ENCODE results near the gene UQCC5. TPM values are rescaled to one million over a fixed set of nuclear protein-coding genes. Genes with fewer than 3 reads are reported as not detected.

UQCC5 gene
- total RNA-seq, 2 donors from 2014 or later: 0.78 to 7.3 TPM

DNA sequence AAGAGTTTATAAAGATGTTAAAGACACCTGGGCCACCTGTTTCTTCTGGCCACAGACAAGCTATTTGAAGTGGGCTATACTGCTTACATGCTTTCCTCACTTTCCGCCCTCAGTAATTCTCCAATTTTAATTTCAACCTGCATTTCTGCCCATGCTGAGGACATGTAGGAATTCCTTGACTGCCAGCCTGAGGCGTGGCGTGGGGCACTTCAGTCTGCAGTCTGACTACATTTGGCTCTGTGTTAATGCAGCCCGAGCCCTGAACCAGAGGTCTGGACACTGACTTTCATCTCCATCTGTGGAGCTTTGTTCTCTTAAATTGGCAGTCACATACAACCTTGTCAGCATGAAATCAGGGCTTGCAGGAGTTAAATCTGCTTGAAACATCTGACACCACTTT, 8.5 kb downstream of the UQCC5 start:
- DNase-seq: no peak
- H3K36me3 ChIP-seq (replicated peaks in 1 of 2; ENCODE audit: insufficient read depth in 1 of 2, low read depth in 2 of 2): peaks cover 0 to 6% of the 10 kb centered on the region in 2 donors
- ATAC-seq: no peak
- no peak for TF ChIP-seq POLR2A (IDR thresholded peaks at IDR 0.05)
- TF ChIP-seq, protein P1, sequence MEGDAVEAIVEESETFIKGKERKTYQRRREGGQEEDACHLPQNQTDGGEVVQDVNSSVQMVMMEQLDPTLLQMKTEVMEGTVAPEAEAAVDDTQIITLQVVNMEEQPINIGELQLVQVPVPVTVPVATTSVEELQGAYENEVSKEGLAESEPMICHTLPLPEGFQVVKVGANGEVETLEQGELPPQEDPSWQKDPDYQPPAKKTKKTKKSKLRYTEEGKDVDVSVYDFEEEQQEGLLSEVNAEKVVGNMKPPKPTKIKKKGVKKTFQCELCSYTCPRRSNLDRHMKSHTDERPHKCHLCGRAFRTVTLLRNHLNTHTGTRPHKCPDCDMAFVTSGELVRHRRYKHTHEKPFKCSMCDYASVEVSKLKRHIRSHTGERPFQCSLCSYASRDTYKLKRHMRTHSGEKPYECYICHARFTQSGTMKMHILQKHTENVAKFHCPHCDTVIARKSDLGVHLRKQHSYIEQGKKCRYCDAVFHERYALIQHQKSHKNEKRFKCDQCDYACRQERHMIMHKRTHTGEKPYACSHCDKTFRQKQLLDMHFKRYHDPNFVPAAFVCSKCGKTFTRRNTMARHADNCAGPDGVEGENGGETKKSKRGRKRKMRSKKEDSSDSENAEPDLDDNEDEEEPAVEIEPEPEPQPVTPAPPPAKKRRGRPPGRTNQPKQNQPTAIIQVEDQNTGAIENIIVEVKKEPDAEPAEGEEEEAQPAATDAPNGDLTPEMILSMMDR (IDR thresholded peaks at IDR 0.05): no peak
- H3K4me3 ChIP-seq: no peak overlapping the region
- intact Hi-C loops (cut with DNase I): no loop called here
- H3K4me1 ChIP-seq: peaks cover 4% of the 10 kb centered on the region
- H3K27ac ChIP-seq: no peak overlapping the region
- H3K9me3 ChIP-seq: no peaks in the 10 kb centered on the region
- WGBS, 2 donors: 85 to 88% methylated on average over 4 of the region's 4 CpGs
- H3K27me3 ChIP-seq: no peaks in the 10 kb centered on the region

DNA sequence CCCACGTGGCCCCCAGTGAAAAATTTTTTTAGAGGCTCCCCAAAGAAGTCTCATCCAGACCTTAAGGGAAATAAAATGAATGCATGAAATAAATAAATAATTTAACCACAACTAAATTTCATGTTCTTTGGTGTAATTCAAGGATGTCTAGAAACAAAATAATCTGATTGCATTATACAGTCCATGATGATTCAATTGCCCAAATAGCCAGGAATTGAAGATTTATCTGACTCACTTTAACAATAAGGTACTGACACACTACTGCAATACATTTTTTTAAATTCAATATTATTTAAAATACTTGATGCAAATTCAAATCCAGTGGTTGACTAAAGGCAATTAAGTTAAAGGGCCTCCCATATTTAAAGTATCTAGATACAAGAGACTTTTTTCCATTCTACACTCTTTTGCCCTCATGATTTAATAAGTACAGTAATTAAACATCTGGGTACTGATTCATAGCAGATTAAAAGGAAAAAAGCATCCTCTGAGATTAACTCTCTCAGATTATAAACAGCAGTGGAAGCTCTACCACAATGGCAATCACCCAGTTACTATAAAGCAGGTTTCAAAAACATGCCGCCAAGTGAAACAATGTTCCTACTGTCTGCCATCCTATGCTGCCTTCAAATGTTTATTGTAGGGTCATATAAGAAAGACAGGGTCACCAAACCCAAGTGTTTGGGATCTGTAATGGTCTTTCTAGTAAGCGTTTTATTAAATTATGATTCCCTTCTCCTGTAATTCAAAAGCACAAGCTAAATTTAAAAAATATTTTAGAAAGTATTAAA, 9.9 kb downstream of the UQCC5 start:
- no peaks in the 10 kb centered on the region for H3K9me3 ChIP-seq
- H3K36me3 ChIP-seq (replicated peaks in 1 of 2; ENCODE audit: insufficient read depth in 1 of 2, low read depth in 2 of 2): peaks cover 0 to 6% of the 10 kb centered on the region in 2 donors
- H3K4me3 ChIP-seq: no peak overlapping the region
- intact Hi-C loops (cut with DNase I): no loop called here
- no peaks in the 10 kb centered on the region for H3K4me1 ChIP-seq
- no peak overlapping the region for H3K27ac ChIP-seq
- no peak for ATAC-seq
- TF ChIP-seq, protein P1 (IDR thresholded peaks at IDR 0.05): no peak
- no peak for TF ChIP-seq POLR2A (IDR thresholded peaks at IDR 0.05)
- H3K27me3 ChIP-seq: no peaks in the 10 kb centered on the region
- WGBS, 2 donors: 83 to 88% methylated on average over 3 of the region's 3 CpGs
- no peak for DNase-seq

DNA sequence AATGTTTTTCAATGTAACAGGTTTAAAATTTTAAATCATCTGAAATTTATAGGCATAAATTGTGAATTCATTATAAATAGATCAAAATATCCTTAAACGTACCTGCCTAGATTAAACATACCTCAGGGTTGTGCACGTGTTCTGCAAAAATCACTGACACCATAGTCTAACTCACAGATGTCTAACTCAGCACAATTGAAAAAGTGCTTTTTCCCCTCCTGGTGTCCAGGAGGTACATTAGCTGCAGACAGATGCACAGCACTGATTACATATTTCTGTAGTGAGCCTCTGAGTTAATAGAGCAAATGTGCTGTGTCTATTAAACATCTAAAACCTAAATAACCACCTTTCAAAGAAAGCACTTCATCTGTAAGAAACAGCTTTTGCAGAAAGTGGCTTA, 10.7 kb downstream of the UQCC5 start:
- no peaks in the 10 kb centered on the region for H3K4me1 ChIP-seq
- DNase-seq: no peak
- H3K4me3 ChIP-seq: no peak overlapping the region
- peaks cover 0 to 8% of the 10 kb centered on the region in 2 donors for H3K36me3 ChIP-seq (replicated peaks in 1 of 2; ENCODE audit: insufficient read depth in 1 of 2, low read depth in 2 of 2)
- ATAC-seq: no peak
- no peaks in the 10 kb centered on the region for H3K9me3 ChIP-seq
- no peaks in the 10 kb centered on the region for H3K27me3 ChIP-seq
- H3K27ac ChIP-seq: no peak overlapping the region
- TF ChIP-seq POLR2A (IDR thresholded peaks at IDR 0.05): no peak
- TF ChIP-seq, protein P1 (IDR thresholded peaks at IDR 0.05): no peak
- 71 to 77% methylated on average over 2 of the region's 2 CpGs for WGBS, 2 donors
- intact Hi-C loops (cut with DNase I): no loop called here

DNA sequence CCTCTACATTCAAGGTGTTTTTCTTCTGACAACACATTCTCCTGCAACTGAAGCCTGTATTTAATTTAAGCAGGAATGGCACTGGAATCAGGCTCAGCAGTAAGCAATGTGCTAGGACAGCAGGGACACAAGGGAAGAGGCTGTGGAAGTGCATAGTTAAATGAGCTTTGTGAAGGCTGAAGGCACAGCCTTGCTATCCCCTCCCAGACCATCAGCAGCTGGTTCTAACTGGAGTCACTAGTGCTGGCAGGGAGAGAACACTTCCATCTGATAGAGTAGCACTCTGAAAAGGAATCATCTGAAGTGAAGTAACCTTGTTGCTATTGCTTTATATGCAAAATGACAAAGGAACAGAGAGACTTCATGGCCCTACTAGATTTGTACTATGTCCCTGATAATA, 14.7 kb downstream of the UQCC5 start:
- no peak overlapping the region for H3K27ac ChIP-seq
- no peak for DNase-seq
- intact Hi-C loops (cut with DNase I): no loop called here
- TF ChIP-seq, protein P1 (IDR thresholded peaks at IDR 0.05): no peak
- TF ChIP-seq POLR2A (IDR thresholded peaks at IDR 0.05): no peak
- no peak overlapping the region for H3K4me3 ChIP-seq
- H3K9me3 ChIP-seq: no peaks in the 10 kb centered on the region
- ATAC-seq: no peak
- H3K36me3 ChIP-seq (replicated peaks in 1 of 2; ENCODE audit: insufficient read depth in 1 of 2, low read depth in 2 of 2): peaks cover 0 to 8% of the 10 kb centered on the region in 2 donors
- H3K27me3 ChIP-seq: no peaks in the 10 kb centered on the region
- peaks cover 25% of the 10 kb centered on the region for H3K4me1 ChIP-seq

DNA sequence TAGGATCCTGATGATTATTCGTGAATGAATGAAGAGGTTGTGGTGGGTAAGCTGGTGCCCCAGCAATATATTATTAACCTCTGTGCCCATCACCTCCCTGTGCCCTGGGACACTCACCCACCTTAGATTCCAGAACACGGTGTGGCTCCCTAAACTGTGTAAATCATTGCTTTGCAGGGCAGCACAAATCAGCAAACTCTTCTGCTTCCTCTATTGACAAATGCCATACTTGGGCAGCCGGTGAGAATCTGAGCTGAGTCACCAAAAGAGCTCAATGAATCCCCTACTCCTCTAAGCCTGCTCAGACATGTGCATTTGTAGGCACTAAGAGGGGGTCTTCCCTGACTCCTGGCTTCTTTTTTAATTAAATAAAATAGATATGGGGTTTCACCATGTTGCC, 15.7 kb downstream of the UQCC5 start:
- TF ChIP-seq POLR2A (IDR thresholded peaks at IDR 0.05): no peak
- TF ChIP-seq, protein P1 (IDR thresholded peaks at IDR 0.05): no peak
- H3K27me3 ChIP-seq: no peaks in the 10 kb centered on the region
- H3K4me3 ChIP-seq: no peak overlapping the region
- peaks cover 34% of the 10 kb centered on the region for H3K4me1 ChIP-seq
- DNase-seq: no peak
- H3K27ac ChIP-seq: no peak overlapping the region
- intact Hi-C loops (cut with DNase I): no loop called here
- H3K9me3 ChIP-seq: no peaks in the 10 kb centered on the region
- WGBS, 2 donors: 37 to 50% methylated on average over 3 of the region's 3 CpGs
- no peak for ATAC-seq
- H3K36me3 ChIP-seq (replicated peaks in 1 of 2; ENCODE audit: insufficient read depth in 1 of 2, low read depth in 2 of 2): peaks cover 0 to 8% of the 10 kb centered on the region in 2 donors

Data from body of pancreas (tissue), 4 donors.